Transverse colon (tissue), 4 donors: ENCODE data around the gene STARD9. TPM values are rescaled to one million over a fixed set of nuclear protein-coding genes. Genes with fewer than 3 reads are reported as not detected.

Source experiments
- DNase-seq: peaks from one replicate; pipeline ENCODE4 v3.0.0-alpha.2; 2019
- H3K27ac ChIP-seq, 4 donors: fragments of 200-600 bp; sonication (generic); 2 replicates each; pipeline ENCODE4 v1.5.1; 2016 to 2018; ENCODE audit warnings: inconsistent platforms in 4 of 4
- H3K27me3 ChIP-seq: fragments of 200-600 bp; sonication (generic); 2 replicates; pipeline ENCODE4 v1.5.1; 2017; ENCODE audit warnings: inconsistent platforms
- H3K36me3 ChIP-seq, 4 donors: fragments of 200-600 bp; sonication (generic); 2 replicates each; pipeline ENCODE4 v1.5.1; 2017 to 2019; ENCODE audit warnings: inconsistent platforms in 4 of 4
- H3K4me1 ChIP-seq, 4 donors: fragments of 200-600 bp; sonication (generic); 2 replicates each; pipeline ENCODE4 v1.5.1; 2017 to 2020; ENCODE audit warnings: inconsistent platforms in 4 of 4
- H3K4me3 ChIP-seq, 4 donors: fragments of 200-600 bp; sonication (generic); 1 replicate in 1 of 4; 2 replicates in 3 of 4; pipeline versions ENCODE4 v1.5.1 to v1.6.1; 2017 to 2019; ENCODE audit warnings: inconsistent platforms in 4 of 4
- H3K9me3 ChIP-seq, 2 donors: fragments of 200-600 bp; sonication (generic); 2 replicates each; pipeline ENCODE4 v1.5.1; 2017 to 2019; ENCODE audit warnings: inconsistent platforms in 2 of 2
- CTCF ChIP-seq, 5 experiments: fragments of 200-600 bp in 3 of 5; fragments of 450-650 bp in 2 of 5; sonication (generic) in 3 of 5; IDR thresholded peaks; 1 replicate in 2 of 5; 2 replicates in 3 of 5; pipeline ENCODE4 v1.5.1; 2016 to 2017; ENCODE audit warnings: antibody characterized with exemption in 5 of 5, inconsistent platforms in 3 of 5, mild to moderate bottlenecking in 2 of 5, moderate library complexity in 1 of 5
- EP300 ChIP-seq: sonication (generic); formaldehyde crosslinking; IDR thresholded peaks from one replicate; pipeline ENCODE4 v1.6.1; 2017; ENCODE audit warnings: antibody characterized with exemption, low read depth
- POLR2A ChIP-seq: fragments of 450-650 bp; IDR thresholded peaks from one replicate; pipeline ENCODE4 v1.6.1; 2016; ENCODE audit warnings: antibody characterized with exemption, mild to moderate bottlenecking, moderate library complexity
- POLR2AphosphoS5 ChIP-seq, 3 donors: sonication (generic); formaldehyde crosslinking; IDR thresholded peaks; one replicate each; pipeline ENCODE4 v1.6.1; 2016; ENCODE audit warnings: antibody characterized with exemption in 3 of 3
- WGBS, 2 donors: methylation state at CpG; one replicate each; pipeline ENCODE4 v1.1.5; 2018; ENCODE audit warnings: low coverage in 1 of 2; 5-methylcytosine and 5-hydroxymethylcytosine counted together
- in situ Hi-C, 4 donors: fragments of 200-750 bp; cut with MboI; loops; one replicate each; pipeline versions ENCODE4 v1.15.0 to v1.15.1; 2017; ENCODE audit warnings: low sequenced_read_pairs in 3 of 4, low pct_ligation_motif_present in 1 of 4, low pct_unique_long_range_greater_than_20kb in 1 of 4
- intact Hi-C: fragments of 100-400 bp; cut with DNase I; formaldehyde crosslinking; loops from one replicate; pipeline ENCODE4 v1.15.1; 2023; ENCODE audit warnings: low total_unique reads
- total RNA-seq, 4 donors: library from RNA; depleted of rRNA; stranded (reverse); fragments of >200 nt; gene quantifications; one replicate each; pipeline ENCODE4 v1.1.0, GENCODE V29; 2016

The STARD9 gene
- total RNA-seq, 4 donors from 2014 or later, result 11.1 to 52.5 (median 22.4) TPM

GRCh38 chr15:42623951-42624350 lies 48.5 kb downstream of the STARD9 start:
- TF ChIP-seq CTCF (IDR thresholded peaks at IDR 0.05) (no peak), EP300 (no peak), POLR2AphosphoS5 (IDR thresholded peaks at IDR 0.05) (no peak), POLR2A (no peak)
- H3K27me3 ChIP-seq, result no peaks in the 10 kb centered on the region
- no peak overlapping the region for H3K4me3 ChIP-seq
- intact Hi-C loops (no loop called here), in situ Hi-C loops (no loop called here)
- H3K27ac ChIP-seq, result no peak overlapping the region
- H3K4me1 ChIP-seq, result peaks cover 0 to 3% (median 0%) of the 10 kb centered on the region in 4 donors
- no peaks in the 10 kb centered on the region for H3K9me3 ChIP-seq
- no peaks in the 10 kb centered on the region for H3K36me3 ChIP-seq
- no peak for DNase-seq

- Histone ChIP-seq H3K36me3 (no peaks in the 10 kb centered on the region), H3K9me3 (no peaks in the 10 kb centered on the region), H3K27me3 (no peaks in the 10 kb centered on the region), H3K27ac (no peak overlapping the region), H3K4me3 (no peak overlapping the region), H3K4me1 (peaks cover 0 to 3% (median 0%) of the 10 kb centered on the region in 4 donors)
- DNase-seq, result no peak
- WGBS, 2 donors, result 75 to 80% methylated on average over 2 of the region's 2 CpGs
- intact Hi-C loops (no loop called here), in situ Hi-C loops (loop anchor here in 1 of 4 donors (25.0 kb wide), 1 partner anchor 90 kb away; the partner anchor contains the start of genes HAUS2 and LRRC57)
- no peak for TF ChIP-seq CTCF (IDR thresholded peaks at IDR 0.05)
- no peak for TF ChIP-seq POLR2A
- TF ChIP-seq POLR2AphosphoS5 (IDR thresholded peaks at IDR 0.05), result peak in 1 of 3 donors; percentile 51
- no peak for TF ChIP-seq EP300
Observed at GRCh38 chr15:42627485-42627884, 52.1 kb downstream of the STARD9 start.

- Histone ChIP-seq H3K4me1 (peaks cover 0 to 3% (median 0%) of the 10 kb centered on the region in 4 donors), H3K9me3 (no peaks in the 10 kb centered on the region), H3K4me3 (no peak overlapping the region), H3K27me3 (no peaks in the 10 kb centered on the region), H3K27ac (no peak overlapping the region), H3K36me3 (no peaks in the 10 kb centered on the region)
- in situ Hi-C loops (loop anchor here in 1 of 4 donors (25.0 kb wide), 1 partner anchor 91 kb away; the partner anchor contains the start of genes HAUS2 and LRRC57), intact Hi-C loops (no loop called here)
- 97 to 100% methylated on average over 3 to 4 of the region's 4 CpGs for WGBS, 2 donors
- DNase-seq, result no peak
- TF ChIP-seq CTCF (IDR thresholded peaks at IDR 0.05), result no peak
- TF ChIP-seq EP300, result no peak
- no peak for TF ChIP-seq POLR2A
- no peak for TF ChIP-seq POLR2AphosphoS5 (IDR thresholded peaks at IDR 0.05)
Observed at GRCh38 chr15:42628761-42629160, 53.4 kb downstream of the STARD9 start.

GRCh38 chr15:42632105-42632675 lies 56.8 kb downstream of the STARD9 start:
- Histone ChIP-seq H3K9me3 (no peaks in the 10 kb centered on the region), H3K4me1 (no peaks in the 10 kb centered on the region), H3K27ac (no peak overlapping the region), H3K27me3 (no peaks in the 10 kb centered on the region), H3K36me3 (no peaks in the 10 kb centered on the region), H3K4me3 (no peak overlapping the region)
- no peak for DNase-seq
- WGBS, 2 donors, result 88 to 93% methylated on average over 1 of the region's 1 CpG
- TF ChIP-seq POLR2A (no peak), POLR2AphosphoS5 (IDR thresholded peaks at IDR 0.05) (no peak), CTCF (IDR thresholded peaks at IDR 0.05) (no peak), EP300 (no peak)
- intact Hi-C loops (no loop called here), in situ Hi-C loops (loop anchor here in 2 of 4 donors (10.0 to 25.0 kb wide), 2 partner anchors 95 to 107 kb away; partner anchors contain the start of genes HAUS2 (in 1 of the 2) and LRRC57 (in 1 of the 2))
